Measurements from ENCODE around the gene CCDC82. TPM values are rescaled to one million over a fixed set of nuclear protein-coding genes. Genes with fewer than 3 reads are reported as not detected.

CCDC82 gene
- total RNA-seq, 1 donor from 2014 or later, result 16.4 TPM

- intact Hi-C loops (cut with DNase I), result no loop called here
- DNase-seq (ENCODE audit: low spot score), result no peak
Measured at GRCh38 chr11:96333191-96333719, 56.5 kb downstream of the CCDC82 start.

DNA sequence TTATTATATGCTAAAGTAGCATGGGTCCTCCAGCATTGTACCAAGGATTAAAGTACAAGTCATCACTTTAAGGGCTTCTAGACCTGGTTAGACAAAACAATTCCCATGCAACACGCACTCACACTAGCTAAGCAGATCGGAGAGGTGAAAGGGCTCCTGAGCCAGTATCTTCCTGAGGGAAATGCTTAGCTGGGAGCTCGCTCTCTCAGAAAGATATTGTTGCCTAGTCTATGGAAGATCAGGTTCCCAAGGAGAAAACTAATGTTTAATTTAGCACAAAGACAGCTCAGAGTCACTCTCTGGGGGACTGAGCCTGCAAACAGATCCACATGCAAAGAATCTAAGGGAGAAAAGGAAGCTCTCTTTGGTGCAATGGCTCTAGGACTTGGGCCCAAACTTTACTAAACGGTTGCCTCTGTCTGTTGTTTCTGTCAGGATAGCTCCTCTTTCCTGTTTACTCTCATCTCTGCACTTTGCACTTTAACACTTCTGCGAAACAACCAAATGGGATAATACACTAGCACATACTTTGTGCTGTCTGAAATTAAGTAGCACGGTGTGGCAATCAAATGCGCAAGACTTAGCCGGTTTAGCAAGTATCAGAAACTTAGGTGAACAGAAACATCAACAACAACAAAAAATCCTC, 57.5 kb downstream of the CCDC82 start:
- intact Hi-C loops (cut with DNase I), result no loop called here
- no peak for DNase-seq (ENCODE audit: low spot score)

- no peak for DNase-seq (ENCODE audit: low spot score)
- intact Hi-C loops (cut with DNase I), result no loop called here
Measured at GRCh38 chr11:96331699-96332116, 58.0 kb downstream of the CCDC82 start.

DNA sequence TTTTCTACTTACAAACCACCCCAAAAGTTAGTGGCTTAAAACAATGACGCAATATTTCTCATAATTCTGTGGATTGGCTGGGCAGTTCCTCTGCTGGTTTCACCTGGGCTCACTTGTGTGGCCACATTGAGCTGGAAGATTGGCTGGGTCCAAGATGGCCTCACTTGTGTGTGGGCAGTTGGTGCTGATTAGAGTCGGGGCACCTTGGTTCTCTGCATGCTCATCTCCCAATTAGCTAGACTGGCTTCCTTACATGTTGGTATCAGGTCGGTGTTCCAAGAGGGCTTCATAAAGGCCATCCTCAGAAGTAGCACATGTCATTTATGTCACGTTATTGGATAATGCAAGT, 59.2 kb downstream of the CCDC82 start:
- no peak for DNase-seq (ENCODE audit: low spot score)
- intact Hi-C loops (cut with DNase I), result no loop called here

DNA sequence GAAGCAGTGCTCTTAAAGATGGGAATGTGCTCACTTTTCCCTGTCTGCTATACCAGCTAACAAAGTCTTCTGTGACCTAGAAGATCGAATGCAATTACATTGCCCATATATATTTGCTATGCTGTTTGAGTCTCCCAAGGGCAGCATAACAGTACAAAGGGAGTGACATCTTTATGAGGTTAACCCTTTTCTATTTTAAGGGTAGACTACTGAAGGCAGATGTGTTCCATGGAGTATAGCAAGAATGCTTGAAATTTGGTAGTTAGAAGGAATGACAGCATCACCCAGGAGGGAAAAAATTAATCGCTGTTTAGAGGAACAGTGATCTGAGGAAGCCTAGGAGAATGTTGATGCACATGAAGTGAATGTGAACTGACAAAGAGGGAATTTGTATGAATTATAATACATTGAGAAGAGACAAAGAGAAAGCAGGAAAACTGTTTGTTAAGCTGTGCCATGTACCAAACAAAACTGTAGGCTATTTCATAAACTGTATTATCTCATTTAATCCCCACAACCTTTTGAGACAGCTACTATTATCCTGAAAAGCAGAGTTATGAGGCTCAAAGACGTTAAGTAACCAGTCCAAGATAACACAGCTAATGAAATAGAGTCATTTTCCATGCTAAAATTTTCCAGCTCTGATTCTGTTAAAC, 59.7 kb downstream of the CCDC82 start:
- no peak for DNase-seq (ENCODE audit: low spot score)
- intact Hi-C loops (cut with DNase I), result no loop called here

DNA sequence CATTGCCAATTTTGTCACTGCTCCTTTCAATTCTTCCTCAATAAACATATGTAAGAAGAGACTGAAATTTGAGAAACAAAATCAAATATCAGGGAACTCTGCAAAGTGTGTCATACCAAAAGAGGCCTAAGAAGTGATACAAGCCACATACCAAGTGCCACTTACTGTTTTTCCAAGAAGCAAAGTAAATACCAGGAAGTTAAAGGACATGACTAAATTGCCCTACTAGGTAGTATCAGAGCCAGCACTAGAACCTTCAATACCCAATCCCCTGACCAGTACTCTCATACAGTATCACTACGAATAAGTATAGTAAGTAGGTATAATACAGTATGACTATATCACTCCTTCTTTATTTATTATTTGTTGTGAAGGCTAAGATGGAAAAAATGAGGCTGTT, 60.3 kb downstream of the CCDC82 start:
- intact Hi-C loops (cut with DNase I), result no loop called here

GRCh38 chr11:96328395-96329010, 61.2 kb downstream of the CCDC82 start:
- intact Hi-C loops (cut with DNase I), result no loop called here
- no peak for DNase-seq (ENCODE audit: low spot score)

More for the DNA sequence above, 60.3 kb downstream of the CCDC82 start:
- no peak for DNase-seq (ENCODE audit: low spot score)

DNA sequence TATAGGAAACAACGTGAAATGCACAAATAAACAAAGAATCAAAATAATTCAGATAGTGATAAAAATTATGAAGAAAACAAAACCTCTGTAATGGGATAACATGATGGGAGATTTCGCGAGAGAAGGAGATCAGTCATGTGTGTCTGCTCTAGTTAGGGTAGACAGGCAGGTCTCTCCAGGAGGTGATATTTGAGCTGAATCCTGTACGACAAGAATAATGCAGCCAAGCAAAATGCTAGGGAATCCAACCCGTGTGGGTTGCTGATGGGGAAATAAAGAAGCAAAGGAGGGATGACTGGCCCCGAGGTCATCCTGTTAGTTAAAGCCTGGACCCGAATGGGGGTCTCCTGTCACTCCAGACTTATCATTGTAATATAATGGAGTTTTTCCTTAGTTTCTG, 62.8 kb downstream of the CCDC82 start:
- intact Hi-C loops (cut with DNase I), result no loop called here
- no peak for DNase-seq (ENCODE audit: low spot score)

GRCh38 chr11:96324912-96325311, 64.8 kb downstream of the CCDC82 start:
- intact Hi-C loops (cut with DNase I), result no loop called here
- no peak for DNase-seq (ENCODE audit: low spot score)

DNA sequence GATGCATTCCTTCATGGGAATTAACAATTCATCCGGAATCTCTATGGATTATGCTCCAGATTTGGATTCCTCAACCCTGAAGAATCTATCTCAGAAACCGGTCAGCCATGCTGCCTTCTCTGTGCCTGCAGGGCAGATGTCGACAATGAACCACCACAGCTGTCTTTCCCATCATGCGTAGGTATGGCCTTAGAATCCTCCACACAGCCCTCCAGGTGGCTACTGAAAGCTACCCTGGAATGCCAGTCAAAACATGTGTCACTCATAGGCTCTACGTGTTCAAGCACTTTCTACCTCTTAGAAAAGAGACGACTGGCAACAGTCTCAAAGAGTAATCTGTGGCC, 66.1 kb downstream of the CCDC82 start:
- no peak for DNase-seq (ENCODE audit: low spot score)
- intact Hi-C loops (cut with DNase I), result no loop called here

- no peak for DNase-seq (ENCODE audit: low spot score)
- intact Hi-C loops (cut with DNase I), result no loop called here
Measured at GRCh38 chr11:96322775-96323641, 66.7 kb downstream of the CCDC82 start.

- DNase-seq (ENCODE audit: low spot score), result no peak
- intact Hi-C loops (cut with DNase I), result no loop called here
Measured at GRCh38 chr11:96321091-96321490, 68.6 kb downstream of the CCDC82 start.

DNA sequence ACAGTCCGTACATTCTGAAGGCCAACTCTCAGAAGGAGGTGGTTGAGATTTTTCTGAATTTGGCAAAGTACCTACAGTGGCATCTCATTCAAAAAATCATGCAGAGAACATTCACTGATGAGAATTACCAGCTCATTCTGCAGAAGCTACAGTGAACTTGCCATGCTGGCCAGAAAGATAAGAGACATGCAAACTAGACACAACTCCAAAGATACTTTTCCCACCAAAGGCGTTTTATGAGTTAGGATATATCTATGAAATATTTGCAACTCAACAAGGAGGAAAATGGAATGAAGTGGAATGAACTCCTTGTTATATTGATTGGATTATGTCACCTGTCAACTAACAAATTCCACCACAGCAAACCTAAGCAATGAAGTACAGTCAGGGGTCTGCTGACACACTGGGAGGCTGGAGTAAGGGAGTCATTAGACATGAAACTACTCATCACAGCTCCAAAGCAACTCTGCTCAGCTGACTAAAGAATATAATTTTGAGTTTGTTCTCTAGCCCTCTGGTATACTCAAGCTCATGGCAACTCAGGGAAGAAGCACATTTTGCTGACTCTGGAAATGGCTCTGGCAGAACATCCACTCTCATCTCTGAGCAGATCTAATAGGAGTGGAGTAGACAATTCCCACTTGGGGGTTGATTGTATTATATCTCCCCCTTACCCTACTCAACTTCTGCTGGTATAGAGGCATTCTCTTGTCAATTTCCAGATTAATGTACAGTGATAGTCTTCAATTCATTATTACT, 69.6 kb downstream of the CCDC82 start:
- DNase-seq (ENCODE audit: low spot score), result no peak
- intact Hi-C loops (cut with DNase I), result no loop called here

DNA sequence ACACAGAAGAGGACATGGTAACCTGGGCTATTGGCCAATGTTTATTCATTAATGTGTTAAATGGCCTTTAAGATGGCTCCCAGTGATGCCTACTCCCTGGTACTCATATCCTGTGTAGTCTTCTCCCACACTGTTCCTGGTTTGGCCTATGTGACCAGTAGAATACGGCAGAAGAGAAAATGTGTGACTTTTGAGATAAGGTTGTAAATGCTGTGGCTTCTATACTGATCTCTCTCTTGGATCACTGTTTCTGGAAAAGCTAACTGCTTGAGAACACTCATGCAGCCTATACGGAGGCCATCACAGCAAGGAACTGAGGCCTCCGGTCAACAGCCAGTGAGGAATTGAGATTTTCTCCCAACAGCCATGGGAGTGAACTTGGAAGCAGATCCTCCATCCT, 70.9 kb downstream of the CCDC82 start:
- DNase-seq (ENCODE audit: low spot score), result no peak
- intact Hi-C loops (cut with DNase I), result no loop called here

- no peak for DNase-seq (ENCODE audit: low spot score)
- intact Hi-C loops (cut with DNase I), result no loop called here
Measured at GRCh38 chr11:96318399-96318798, 71.3 kb downstream of the CCDC82 start.

- intact Hi-C loops (cut with DNase I), result no loop called here
- DNase-seq (ENCODE audit: low spot score), result no peak
Measured at GRCh38 chr11:96317985-96318384, 71.7 kb downstream of the CCDC82 start.

DNA sequence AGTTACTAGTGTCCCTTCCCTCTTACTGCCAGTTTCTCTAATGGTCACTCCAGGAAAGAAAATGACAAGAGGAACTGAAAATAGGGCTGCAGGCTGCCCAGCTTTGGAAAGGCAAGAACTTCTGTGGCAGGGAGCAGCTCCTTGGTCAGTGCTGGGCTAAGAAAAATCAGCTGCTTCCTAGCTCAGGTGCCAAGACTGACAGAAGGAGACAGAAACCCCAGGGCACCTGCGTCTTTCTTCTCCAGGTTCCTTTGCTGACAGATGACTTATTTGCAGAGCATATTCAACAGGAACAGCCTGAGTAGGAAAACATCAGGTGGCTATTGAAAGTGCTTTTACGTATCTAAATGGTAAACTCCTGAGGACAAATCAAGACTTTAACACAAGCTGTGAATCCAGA, 72.1 kb downstream of the CCDC82 start:
- intact Hi-C loops (cut with DNase I), result no loop called here
- no peak for DNase-seq (ENCODE audit: low spot score)

DNA sequence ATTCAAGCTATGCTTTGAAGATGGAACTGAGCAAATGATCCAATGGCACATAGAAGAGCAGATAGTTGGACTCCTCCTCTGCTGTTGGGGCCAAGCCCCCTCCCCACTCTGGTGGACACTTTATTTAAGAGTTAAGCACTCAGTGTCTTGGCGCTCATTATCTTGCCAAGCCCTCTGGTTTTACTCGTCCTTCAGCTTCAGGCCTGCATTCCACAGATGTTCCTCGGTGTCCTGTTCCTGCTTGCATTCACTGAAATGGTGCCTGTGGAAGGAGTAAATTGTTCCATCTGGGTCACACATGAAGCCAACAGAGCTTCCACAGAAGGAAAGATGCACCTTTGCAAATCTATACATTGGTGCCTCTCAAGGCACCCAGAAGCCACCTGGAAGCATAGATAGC, 72.8 kb downstream of the CCDC82 start:
- DNase-seq (ENCODE audit: low spot score), result no peak
- intact Hi-C loops (cut with DNase I), result no loop called here

DNA sequence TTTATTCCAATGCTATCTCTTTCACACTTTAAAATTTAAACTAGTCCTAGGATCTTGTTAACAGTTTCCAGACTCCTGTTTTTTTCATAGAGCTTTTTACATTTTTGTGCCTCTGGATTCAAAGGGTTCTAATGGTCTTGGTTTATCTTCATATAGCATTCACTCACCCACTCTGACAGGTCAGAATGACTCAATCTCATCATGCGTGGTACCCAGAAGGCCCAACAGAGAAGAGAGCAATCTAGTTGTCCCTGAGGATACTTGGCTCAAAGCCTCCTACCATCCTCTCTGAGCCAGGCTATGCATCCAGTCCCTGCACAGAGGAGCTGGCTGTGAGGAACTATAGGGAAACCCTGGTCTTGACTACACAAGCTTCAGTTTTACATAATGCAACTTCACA, 74.2 kb downstream of the CCDC82 start:
- intact Hi-C loops (cut with DNase I), result no loop called here
- DNase-seq (ENCODE audit: low spot score), result no peak

Measured in cardiac septum (tissue), 1 donor.